Epithelial cell of proximal tubule (primary cell): ENCODE results near the gene CASS4. TPM values are rescaled to one million over a fixed set of nuclear protein-coding genes. Genes with fewer than 3 reads are reported as not detected.

ENCODE experiments used
- DNase-seq: peaks from one replicate; pipeline ENCODE4 v3.0.0-alpha.2; 2011; ENCODE audit warnings: low read depth
- H3K4me3 ChIP-seq: 2 replicates; pipeline ENCODE4 v1.5.1; 2011; ENCODE audit warnings: low read depth, mild to moderate bottlenecking, low read length
- CTCF ChIP-seq: conservative IDR thresholded peaks from 2 replicates; pipeline ENCODE4 v1.5.1; 2012; ENCODE audit warnings: low read depth, mild to moderate bottlenecking, low read length
- total RNA-seq: library from RNA; depleted of rRNA; stranded (reverse); fragments of >200 nt; gene quantifications from 2 replicates; pipeline ENCODE4 v1.2.3, GENCODE V29; 2015

The CASS4 gene
- total RNA-seq, 1 donor from 2014 or later, result under 0.01 TPM

- DNase-seq, result no peak
- no peak for TF ChIP-seq CTCF
- peak overlapping the region; percentile 99 for H3K4me3 ChIP-seq
Measured at GRCh38 chr20:56391596-56392131, 20.4 kb upstream of the CASS4 start.

GRCh38 chr20:56392132-56392880 is 19.8 kb upstream of the CASS4 start, which contains the start of the genes AURKA and CSTF1:
Gene AURKA, minus strand, starts transcription at chr20:56392215. Its CDS starts 4,018 bp downstream, at chr20:56388197.
Gene CSTF1, plus strand, starts transcription at chr20:56392645. Its CDS starts 2,908 bp downstream, at chr20:56395553.
- no peak for TF ChIP-seq CTCF
- peak within 1 kb of the TSS; percentile 99 for H3K4me3 ChIP-seq
- DNase-seq, result peak; percentile 96

GRCh38 chr20:56392881-56393482 is 19.1 kb upstream of the CASS4 start:
- TF ChIP-seq CTCF, result no peak
- DNase-seq, result no peak
- peak overlapping the region; percentile 99 for H3K4me3 ChIP-seq

GRCh38 chr20:56393653-56394052 is 18.4 kb upstream of the CASS4 start:
- no peak for TF ChIP-seq CTCF

GRCh38 chr20:56395166-56395565 is 16.9 kb upstream of the CASS4 start:
- H3K4me3 ChIP-seq, result no peak overlapping the region
- DNase-seq, result no peak
- no peak for TF ChIP-seq CTCF

More at GRCh38 chr20:56393653-56394052, 18.4 kb upstream of the CASS4 start:
- no peak for DNase-seq
- peak overlapping the region; percentile 99 for H3K4me3 ChIP-seq

GRCh38 chr20:56400001-56400640 is 11.9 kb upstream of the CASS4 start:
- peak; percentile 93 for TF ChIP-seq CTCF
- DNase-seq, result no peak

More at GRCh38 chr20:56400001-56400640, 11.9 kb upstream of the CASS4 start:
- no peak overlapping the region for H3K4me3 ChIP-seq
